GM18517 (cell line): Measurements from ENCODE around the gene BCL11B.

Experiments used
- ATAC-seq: cut with Tn5 transposase; IDR thresholded peaks from one replicate; pipeline ENCODE4 v1.9.1; 2021; ENCODE audit warnings: mild to moderate bottlenecking, moderate library complexity; ENCODE audit not compliant: unreplicated experiment

BCL11B gene

DNA sequence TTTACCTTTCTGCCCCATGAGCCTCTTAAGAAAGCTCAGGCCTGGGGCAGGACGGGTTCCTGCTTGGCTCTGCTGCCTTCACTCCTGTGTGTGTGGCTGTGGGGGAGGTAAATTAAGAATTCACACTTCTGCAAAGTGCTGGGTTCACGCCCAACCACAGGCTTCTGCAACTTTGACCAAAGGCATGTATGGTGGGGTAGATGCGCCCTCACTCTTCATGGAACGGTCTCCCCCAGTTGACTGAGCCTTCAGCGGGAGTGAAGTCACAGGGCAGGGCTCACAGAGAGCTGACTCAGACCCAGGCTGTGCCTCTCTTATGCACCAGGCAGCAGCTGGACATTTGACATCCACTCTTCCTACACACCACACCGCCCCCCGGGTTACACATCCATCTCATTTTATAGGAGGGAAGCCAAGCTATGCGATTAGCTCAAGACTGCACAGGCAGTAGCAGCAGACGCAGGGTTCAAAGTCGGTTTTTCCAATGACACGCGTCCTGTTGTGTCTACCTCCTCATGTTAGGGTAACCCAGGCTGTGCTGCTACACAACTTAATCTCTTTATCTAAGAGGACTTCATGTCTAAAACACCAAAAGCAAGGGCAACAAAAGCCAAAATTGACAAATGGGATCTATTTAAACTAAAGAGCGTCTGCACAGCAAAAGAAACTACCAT, 15.4 kb upstream of the BCL11B start:
- peak; percentile 65 for ATAC-seq

DNA sequence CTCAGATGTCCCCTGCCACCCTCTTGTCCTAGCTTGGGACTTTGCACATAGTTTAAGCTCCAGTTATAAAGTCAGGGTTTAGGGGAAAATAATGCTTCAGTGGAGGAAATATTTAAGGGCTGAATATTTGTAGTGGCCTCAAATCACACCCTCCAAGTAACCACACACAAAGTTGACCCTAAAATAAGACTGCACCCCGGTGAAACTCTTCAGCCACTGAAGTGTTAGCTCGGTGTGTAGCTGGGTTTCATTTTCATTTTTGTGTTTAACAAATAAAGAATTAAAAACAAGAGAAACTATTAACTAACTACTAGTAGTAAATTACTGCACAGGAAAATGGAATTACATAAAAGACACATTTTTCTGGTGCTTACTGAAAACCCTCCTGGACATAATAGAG, 14.8 kb upstream of the BCL11B start:
- peak; percentile 75 for ATAC-seq

DNA sequence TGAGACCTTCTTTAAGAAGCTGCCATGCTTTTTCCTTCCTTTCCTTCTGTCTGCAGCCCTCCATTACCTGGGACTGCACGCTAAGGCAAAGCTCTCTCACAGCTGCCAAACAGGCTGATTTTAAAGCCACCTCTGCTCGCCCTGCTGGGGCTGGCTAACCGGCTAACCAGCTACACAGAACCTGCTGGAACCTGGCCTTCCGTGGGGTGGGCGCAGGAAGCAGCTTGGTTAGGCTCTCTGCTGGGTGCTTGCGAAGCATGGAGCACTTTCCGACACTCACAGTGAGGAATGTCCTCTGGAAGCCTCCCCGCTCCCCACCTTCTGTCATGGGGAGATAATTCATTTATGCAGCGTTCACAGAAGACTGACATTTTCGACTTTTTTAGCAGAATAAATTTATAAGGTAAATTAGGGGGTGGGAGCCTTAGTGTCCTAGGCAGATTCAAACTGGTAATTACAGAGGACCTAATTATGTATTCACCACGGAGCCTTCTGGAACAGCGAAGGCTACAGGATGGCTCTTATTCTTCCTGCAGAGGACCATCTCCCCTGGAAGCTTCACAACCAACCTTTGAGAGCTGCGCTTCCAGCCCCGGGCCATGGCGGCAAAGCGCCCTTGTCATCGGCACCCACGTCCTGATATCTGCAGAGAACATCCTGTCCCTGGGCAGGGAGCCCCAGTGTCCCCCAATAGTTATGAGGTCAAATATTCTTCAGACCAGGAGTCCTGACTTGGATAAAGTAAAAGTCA, 12.4 kb upstream of the BCL11B start:
- ATAC-seq = no peak

DNA sequence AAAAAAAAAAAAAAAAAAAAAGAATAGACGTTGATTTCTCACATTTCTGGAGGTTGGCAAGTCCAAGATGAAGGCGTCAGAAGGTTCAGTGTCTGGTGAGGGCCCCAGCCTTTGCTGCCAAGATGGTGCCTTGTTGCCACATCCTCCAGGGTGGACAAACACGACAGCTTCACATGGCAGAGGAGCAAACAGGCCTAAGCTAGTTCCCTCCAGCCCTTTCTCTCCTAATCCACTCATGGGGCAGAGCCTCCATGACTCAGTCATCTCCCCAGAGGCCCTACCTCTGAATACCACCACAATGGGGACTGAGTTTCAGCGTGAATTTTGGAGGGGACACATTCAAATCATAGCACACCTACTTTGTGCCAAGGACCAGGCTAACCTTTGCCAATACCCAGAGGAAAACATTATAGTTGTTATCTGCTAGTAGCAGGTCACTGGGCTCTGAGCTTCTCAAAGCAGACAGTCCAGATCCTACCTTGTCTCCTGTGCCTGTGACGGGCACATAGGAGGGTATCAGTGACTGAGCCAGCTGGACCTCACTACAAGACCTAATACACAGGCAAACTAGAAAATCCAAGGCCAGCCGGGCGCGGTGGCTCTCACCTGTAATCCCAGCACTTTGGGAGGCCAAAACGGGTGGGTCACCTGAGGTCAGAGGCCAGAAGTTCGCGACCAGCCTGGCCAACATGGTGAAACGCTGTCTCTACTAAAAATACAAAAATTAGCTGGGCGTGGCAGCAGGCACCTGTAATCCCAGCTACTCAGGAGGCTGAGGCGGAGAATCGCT, 10.5 kb upstream of the BCL11B start:
- no peak for ATAC-seq

DNA sequence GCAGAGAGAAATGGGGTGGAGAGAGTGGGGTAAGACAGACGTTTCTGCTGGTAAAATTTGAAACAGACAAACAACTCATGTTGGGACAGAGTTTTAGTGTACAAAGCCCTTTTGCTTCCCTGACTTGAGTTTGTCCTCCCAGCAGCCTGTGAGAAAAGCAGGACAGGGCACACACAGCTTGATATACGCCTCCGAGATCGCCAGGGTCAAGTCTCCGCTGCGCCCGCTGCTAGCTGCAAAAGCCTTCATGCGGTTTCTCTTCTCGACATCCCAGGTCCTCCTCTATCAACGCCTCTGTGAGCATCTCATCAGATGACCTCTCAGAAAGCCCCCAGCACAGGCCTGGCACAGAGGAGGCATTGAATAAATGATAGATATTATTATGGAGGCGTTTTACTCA, 9.4 kb upstream of the BCL11B start:
- ATAC-seq = no peak

DNA sequence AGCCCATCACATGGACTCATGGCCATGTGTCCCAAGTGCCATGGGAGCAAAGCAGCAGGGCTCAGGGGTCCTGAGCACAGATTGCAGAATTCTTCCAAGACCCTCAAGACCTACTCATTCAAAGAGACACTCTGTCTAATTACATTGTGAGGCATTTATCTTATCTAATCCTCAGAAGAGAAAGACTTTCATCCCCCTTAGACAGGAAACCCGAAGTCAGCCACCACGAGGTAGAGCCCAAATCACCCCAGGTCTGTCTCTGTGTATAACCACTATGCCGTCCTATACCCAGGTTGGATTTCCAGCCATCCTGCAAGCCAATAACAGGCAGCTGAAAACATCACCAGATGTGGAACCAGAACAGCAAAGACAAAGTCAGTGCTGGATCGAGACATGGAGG, 8.9 kb upstream of the BCL11B start:
- no peak for ATAC-seq

GRCh38 chr14:99280066-99280731, 8.2 kb upstream of the BCL11B start:
- no peak for ATAC-seq

DNA sequence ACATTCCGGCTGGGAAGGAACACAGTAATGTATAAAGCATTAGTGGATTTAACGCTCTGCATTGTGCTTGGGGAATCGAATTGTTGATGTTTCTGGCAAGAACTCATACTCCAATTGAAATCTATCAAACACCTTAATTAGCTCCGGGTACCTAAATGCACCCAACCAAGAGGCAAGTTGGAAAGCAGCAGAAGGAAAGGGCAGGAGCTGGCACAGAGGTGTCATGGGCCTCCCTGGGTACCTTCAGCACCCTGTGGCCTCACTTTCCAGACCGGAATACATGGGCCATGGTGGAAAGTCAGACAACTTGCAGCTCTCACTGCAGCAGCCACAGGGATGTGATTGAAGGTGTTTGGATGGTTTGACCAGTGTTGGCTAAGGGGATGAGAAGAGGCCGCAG, 6.8 kb upstream of the BCL11B start:
- ATAC-seq = no peak

DNA sequence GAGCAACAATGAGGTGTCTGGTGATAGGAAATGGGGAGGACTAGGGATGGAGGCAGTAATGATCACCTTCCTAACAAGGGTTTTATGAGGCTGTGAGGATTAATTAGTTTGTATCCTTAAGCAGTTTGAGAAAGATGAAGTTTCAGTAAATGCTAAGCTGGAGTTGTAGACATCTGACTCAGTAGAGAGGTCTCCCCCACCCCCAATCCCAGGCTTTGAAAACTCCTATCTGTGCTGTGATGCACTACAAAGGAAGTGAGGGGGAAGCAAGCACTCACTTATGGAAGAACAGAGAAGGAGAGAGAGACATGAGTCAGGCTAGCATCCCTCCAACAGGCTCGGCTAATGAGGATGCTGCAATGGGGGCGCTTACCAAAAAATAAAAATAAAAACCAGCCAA, 5.5 kb upstream of the BCL11B start:
- no peak for ATAC-seq

GRCh38 chr14:99276482-99276881, 4.5 kb upstream of the BCL11B start:
- ATAC-seq = no peak

- no peak for ATAC-seq
Observed at GRCh38 chr14:99275222-99275584, 3.2 kb upstream of the BCL11B start.

- no peak for ATAC-seq
Observed at GRCh38 chr14:99274346-99275221, 2.6 kb upstream of the BCL11B start.

DNA sequence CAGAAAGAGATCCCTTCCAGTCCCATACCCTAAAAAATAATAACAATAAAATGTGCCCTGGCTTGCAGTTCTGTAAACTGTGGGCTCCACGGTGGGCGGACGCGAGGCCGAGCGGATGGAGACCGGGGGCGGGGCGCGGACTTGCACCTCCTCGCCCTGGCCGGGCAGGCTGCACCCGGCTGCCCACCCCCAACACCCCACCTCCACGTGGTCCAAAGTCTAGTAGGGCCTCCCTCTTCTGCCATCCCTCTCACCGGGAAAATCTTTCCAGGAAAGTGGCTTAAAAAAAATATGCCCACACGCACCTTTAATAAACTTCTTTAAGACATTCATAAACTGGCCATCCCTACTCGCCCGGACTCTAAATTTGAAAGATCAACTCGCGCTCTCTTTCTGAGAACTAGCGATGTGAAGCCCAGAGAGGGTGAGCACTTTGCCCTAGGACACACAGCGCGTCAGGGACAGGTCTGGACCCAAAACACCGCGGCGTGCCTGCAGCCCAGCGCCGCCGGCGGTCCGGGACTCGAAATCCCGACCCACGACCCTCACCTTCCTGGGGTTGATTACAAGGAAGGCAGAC, 1.9 kb upstream of the BCL11B start:
- ATAC-seq = no peak

DNA sequence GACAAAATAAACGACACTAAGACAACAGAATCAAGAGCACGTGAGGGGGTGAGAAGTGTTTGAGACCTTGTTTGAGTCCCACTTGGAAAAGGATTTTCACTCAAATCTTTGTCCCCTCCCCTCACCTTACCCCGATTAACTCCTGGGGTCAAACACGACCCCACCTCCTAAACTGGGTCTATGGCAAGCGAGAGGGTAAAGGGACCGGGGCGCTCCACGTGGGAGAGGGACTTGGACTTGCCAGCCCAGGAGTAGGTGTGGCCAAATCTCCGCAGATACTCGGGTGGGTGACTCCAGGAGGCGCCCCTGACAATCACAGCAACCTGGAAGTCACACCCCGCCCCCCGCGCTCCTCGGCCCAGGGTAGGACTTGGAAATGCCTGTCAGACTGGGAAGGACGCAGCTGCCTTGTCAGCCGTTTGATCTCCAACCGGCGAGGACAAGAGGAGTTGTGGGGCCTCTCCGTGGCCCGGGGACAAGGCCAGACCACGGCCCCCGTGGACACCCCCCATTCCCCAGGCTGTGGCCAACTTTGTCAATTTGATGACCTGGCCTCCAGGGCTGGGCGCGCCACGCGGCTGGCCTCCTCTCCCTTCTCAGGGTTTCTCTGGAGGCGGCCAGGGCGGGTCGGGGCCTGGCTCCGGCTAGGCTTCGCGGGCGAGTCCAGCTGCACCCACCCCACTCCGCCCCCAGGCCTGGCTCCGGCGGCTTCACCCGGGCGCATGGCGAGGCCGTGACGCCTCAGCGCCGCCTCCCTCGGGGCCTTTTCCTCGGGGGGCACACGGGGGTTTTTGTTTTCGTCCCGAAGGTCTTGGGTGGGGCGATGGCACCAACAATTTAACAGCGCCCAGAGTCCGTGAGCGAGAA, 1.1 kb upstream of the BCL11B start:
- ATAC-seq = no peak

GRCh38 chr14:99272632-99272898, 568 bp upstream of the BCL11B start:
- ATAC-seq = no peak

DNA sequence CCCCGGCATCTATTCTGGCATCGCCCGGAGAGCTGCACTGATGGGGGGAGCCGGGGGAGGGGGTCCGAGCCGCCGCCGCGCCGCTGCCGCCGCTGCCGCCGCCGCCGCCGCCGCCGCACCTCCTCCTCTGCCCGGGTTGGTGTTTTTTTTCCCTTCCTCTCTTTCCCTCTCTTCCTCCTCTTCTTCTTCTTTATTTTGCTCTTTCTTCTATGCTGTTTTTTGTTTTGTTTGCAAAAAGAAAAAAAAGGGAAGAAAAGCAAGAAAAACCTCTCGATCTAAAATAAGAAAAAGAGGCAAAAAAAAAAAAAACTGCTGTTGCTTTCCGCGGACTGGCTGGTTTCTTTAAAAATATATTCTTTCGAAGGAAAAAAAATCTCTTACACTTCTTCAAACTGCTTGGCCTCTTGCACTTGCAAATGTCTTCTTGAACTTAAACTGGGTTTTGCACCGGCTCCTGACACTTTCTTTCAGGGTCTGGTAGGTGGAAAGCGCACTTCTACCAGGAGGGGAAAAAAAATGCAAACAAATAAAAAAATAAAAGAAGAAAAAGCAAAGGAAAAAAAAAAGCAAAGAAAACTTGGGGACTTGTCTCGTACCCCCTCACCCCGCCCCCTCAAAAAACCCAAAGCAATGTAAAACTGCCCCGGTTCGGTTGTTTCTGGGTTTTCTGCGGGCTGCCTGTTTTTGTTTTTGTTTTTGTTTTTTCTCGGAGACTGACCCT, 616 bp downstream of the BCL11B start:
- no peak for ATAC-seq

DNA sequence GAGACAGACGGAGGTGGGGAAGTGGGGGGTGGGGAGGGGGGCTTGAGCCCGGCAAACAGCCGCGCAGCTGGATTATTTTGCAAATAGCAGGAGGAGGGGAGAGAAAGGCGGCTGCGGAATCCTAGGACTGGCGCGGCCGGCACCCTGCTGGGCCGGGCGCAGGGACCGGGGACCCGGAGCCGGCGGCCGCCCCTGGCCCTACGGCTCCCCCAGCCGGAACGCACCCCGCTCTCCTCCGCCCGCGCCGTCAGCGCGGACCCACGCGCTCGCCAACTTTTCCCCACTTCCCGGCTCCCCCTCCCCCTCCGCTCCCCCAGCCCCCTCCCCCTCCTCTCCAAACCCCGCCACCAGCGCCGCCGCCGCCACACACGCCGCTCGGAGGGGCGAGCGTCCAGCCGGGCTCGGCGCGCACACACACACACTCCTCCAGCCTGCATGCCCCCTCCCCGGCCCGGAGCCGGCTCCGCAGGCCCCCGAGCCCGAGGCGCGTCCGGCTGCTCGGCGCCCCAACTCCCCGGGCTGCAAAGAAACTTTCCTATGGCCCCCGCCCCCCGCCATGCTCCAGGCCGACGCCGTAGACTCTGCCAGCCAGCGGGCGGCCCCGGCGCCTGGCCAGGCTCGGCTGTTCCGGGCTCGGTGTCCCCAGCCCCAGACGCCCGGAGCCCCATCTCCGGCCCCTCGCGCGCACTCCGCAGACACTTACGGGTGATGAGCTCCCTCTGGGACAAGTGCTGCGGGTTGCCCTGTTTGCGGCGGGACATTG, 1.4 kb downstream of the BCL11B start:
- ATAC-seq = no peak
